NT2/D1 (cell line): ENCODE data around the gene ULBP3.

Source experiments
- SUZ12 ChIP-seq: IDR thresholded peaks from 2 replicates; pipeline ENCODE4 v1.6.1; 2011; ENCODE audit not compliant: insufficient read length, insufficient read depth; ENCODE audit errors: extremely low read depth
- YY1 ChIP-seq: IDR thresholded peaks from 2 replicates; pipeline ENCODE4 v1.6.1; 2011; ENCODE audit not compliant: insufficient read length, insufficient read depth

- TF ChIP-seq SUZ12: no peak
- no peak for TF ChIP-seq YY1
These were observed 15.5 kb downstream of the ULBP3 start for GRCh38 chr6:150053450-150053849.
